IMR-90 (cell line): ENCODE results near the gene SLC2A11.

Experiments used
- CTCF ChIP-seq: conservative IDR thresholded peaks from 2 replicates; pipeline ENCODE4 v1.5.1; 2012; ENCODE audit warnings: mild to moderate bottlenecking, low read depth, low read length, improper control_type of control experiment
- RFX5 ChIP-seq: IDR thresholded peaks from 2 replicates; pipeline ENCODE4 v1.8.0; 2012; ENCODE audit warnings: low read depth, mild to moderate bottlenecking, low read length, moderate library complexity

- TF ChIP-seq RFX5: no peak
- TF ChIP-seq CTCF: no peak
These were observed 19.9 kb downstream of the SLC2A11 start for GRCh38 chr22:23877566-23877965.
